Testis (tissue), 5 donors: Measurements from ENCODE around the gene CHCHD2. TPM values are rescaled to one million over a fixed set of nuclear protein-coding genes. Genes with fewer than 3 reads are reported as not detected.
"Not testable (repeated sequence)": the region's sequence is repeated elsewhere in the genome, so short reads cannot be mapped to it uniquely, and the experiment has no call there.

Source experiments
- DNase-seq: peaks from one replicate; pipeline ENCODE4 v3.0.0-alpha.2; 2019
- H3K27ac ChIP-seq, 2 donors: fragments of 200-600 bp; sonication (generic); one replicate each; pipeline ENCODE4 v1.5.1; 2019
- H3K27me3 ChIP-seq: fragments of 200-600 bp; sonication (generic); one replicate; pipeline ENCODE4 v1.5.1; 2019
- H3K36me3 ChIP-seq: fragments of 200-600 bp; sonication (generic); one replicate; pipeline ENCODE4 v1.5.1; 2017; ENCODE audit warnings: low read depth; ENCODE audit errors: missing control alignments
- H3K4me1 ChIP-seq: fragments of 200-600 bp; sonication (generic); one replicate; pipeline ENCODE4 v1.5.1; 2019
- H3K4me3 ChIP-seq, 2 donors: fragments of 200-600 bp; sonication (generic); one replicate each; pipeline ENCODE4 v1.5.1; 2017 to 2019
- H3K9me3 ChIP-seq: fragments of 200-600 bp; sonication (generic); one replicate; pipeline ENCODE4 v1.5.1; 2017
- CTCF ChIP-seq, 3 experiments: fragments of 450-650 bp in 2 of 3; fragments of 200-600 bp in 1 of 3; sonication (generic) in 1 of 3; IDR thresholded peaks; one replicate each; pipeline ENCODE4 v1.5.1; 2016 to 2019; ENCODE audit warnings: antibody characterized with exemption in 3 of 3, mild to moderate bottlenecking in 2 of 3, moderate library complexity in 1 of 3
- POLR2A ChIP-seq: fragments of 450-650 bp; IDR thresholded peaks from one replicate; pipeline ENCODE4 v1.6.1; 2017; ENCODE audit warnings: antibody characterized with exemption, mild to moderate bottlenecking, moderate library complexity
- WGBS, 2 donors: methylation state at CpG; one replicate each; pipeline ENCODE4 v1.1.5; 2018; 5-methylcytosine and 5-hydroxymethylcytosine counted together
- intact Hi-C: fragments of 100-400 bp; cut with DNase I; formaldehyde crosslinking; loops from one replicate; pipeline ENCODE4 v1.15.1; 2023; ENCODE audit warnings: low total_unique reads
- long read RNA-seq, 2 donors: transcript quantifications; one replicate each; lab custom pipeline, GENCODE V29; 2026
- polyA plus RNA-seq: library from polyadenylated mRNA; stranded (reverse); fragments of 350-450 nt; fragmentation: Illumina TruSeq; extraction: RNeasy Lipid Tissue Mini Kit (QIAGEN cat#74804); gene quantifications from one replicate; pipeline ENCODE4 v1.2.3, GENCODE V29; 2014; ENCODE audit warnings: low read depth, low replicate concordance; ENCODE audit not compliant: insufficient read depth
- total RNA-seq, 2 donors: library from RNA; depleted of rRNA; stranded (reverse); fragments of >200 nt; gene quantifications; one replicate each; pipeline ENCODE4 v1.2.3, GENCODE V29; 2016

CHCHD2 gene
- total RNA-seq (100 to 1,000 TPM; 212 to 289 TPM), polyA plus RNA-seq (321 TPM)
- long read RNA-seq, donor 1, transcript CHCHD2-201 (4 exons, 901 nt) = major isoform, 319 of 417 reads
- long read RNA-seq, donor 1, transcript CHCHD2-202 (3 exons, 694 nt) = minor isoform, 7 of 417 reads
- long read RNA-seq, donor 1, partial matches to known transcripts = 83 of 417 reads
- long read RNA-seq, donor 1, other reads (novel, unspliced or antisense) = 8 of 417 reads
- long read RNA-seq, donor 2, transcript CHCHD2-202 (3 exons, 694 nt) = minor isoform, 8 of 308 reads
- long read RNA-seq, donor 2, transcript CHCHD2-201 (4 exons, 901 nt) = major isoform, 221 of 308 reads
- long read RNA-seq, donor 2, partial matches to known transcripts = 73 of 308 reads
- long read RNA-seq, donor 2, other reads (novel, unspliced or antisense) = 6 of 308 reads

- peak; percentile 99 for DNase-seq
- 1 to 2% methylated on average over 44 to 57 of the region's 57 CpGs for WGBS, 2 donors
- no peaks in the 10 kb centered on the region for H3K9me3 ChIP-seq
- H3K4me3 ChIP-seq = peak within 1 kb of the TSS; percentile 93 to 94
- no peaks in the 10 kb centered on the region for H3K36me3 ChIP-seq
- no peaks in the 10 kb centered on the region for H3K27me3 ChIP-seq
- H3K27ac ChIP-seq = peak within 1 kb of the TSS; percentile 89 to 90
- H3K4me1 ChIP-seq = peaks cover 10% of the 10 kb centered on the region
- TF ChIP-seq POLR2A = peak; percentile 43
- TF ChIP-seq CTCF (IDR thresholded peaks at IDR 0.05) = no peak
- intact Hi-C loops = no loop called here
Observed at GRCh38 chr7:56106108-56107073, at the start of gene CHCHD2. CHCHD2 (minus strand) TSS chr7:56106476; CDS start chr7:56106413, 63 bp downstream.

GRCh38 chr7:56131062-56131461 is 24.8 kb upstream of the CHCHD2 start:
- H3K36me3 ChIP-seq = not testable (repeated sequence)
- WGBS, 2 donors = 82 to 88% methylated on average over 2 of the region's 2 CpGs

GRCh38 chr7:56127241-56127975 is 21.1 kb upstream of the CHCHD2 start:
- no peaks in the 10 kb centered on the region for H3K27me3 ChIP-seq
- no peak overlapping the region for H3K27ac ChIP-seq
- WGBS, 2 donors = 84 to 85% methylated on average over 7 of the region's 7 CpGs
- DNase-seq = no peak
- H3K4me3 ChIP-seq = no peak overlapping the region
- intact Hi-C loops = no loop called here
- no peaks in the 10 kb centered on the region for H3K36me3 ChIP-seq
- no peaks in the 10 kb centered on the region for H3K4me1 ChIP-seq
- no peaks in the 10 kb centered on the region for H3K9me3 ChIP-seq
- TF ChIP-seq CTCF (IDR thresholded peaks at IDR 0.05) = no peak
- no peak for TF ChIP-seq POLR2A

More at GRCh38 chr7:56131062-56131461, 24.8 kb upstream of the CHCHD2 start:
- DNase-seq, H3K27ac ChIP-seq, H3K27me3 ChIP-seq, H3K4me3 ChIP-seq, H3K9me3 ChIP-seq, intact Hi-C loops, H3K4me1 ChIP-seq: not testable (repeated sequence)

GRCh38 chr7:56125831-56126230 is 19.6 kb upstream of the CHCHD2 start:
- 71 to 77% methylated on average over 8 of the region's 8 CpGs for WGBS, 2 donors
- intact Hi-C loops = no loop called here
- Histone ChIP-seq H3K9me3 (no peaks in the 10 kb centered on the region), H3K4me3 (no peak overlapping the region), H3K27ac (no peak overlapping the region), H3K27me3 (no peaks in the 10 kb centered on the region), H3K4me1 (no peaks in the 10 kb centered on the region), H3K36me3 (no peaks in the 10 kb centered on the region)
- TF ChIP-seq POLR2A = no peak
- TF ChIP-seq CTCF (IDR thresholded peaks at IDR 0.05) = no peak
- no peak for DNase-seq
